SU-DHL-6 (cell line): Measurements from ENCODE around the gene KLF8.

Experiments
- EZH2phosphoT487 ChIP-seq: fragments of 200-600 bp; sonication (generic), shearing (Covaris generic); conservative IDR thresholded peaks from 2 replicates; pipeline ENCODE4 v1.6.1; 2018; ENCODE audit warnings: mild to moderate bottlenecking, antibody characterized with exemption, low read length, moderate library complexity, mixed read lengths
- TF ChIP-seq, protein P1 (sequence below): fragments of 200-600 bp; sonication (generic); IDR thresholded peaks from one replicate; pipeline ENCODE4 v1.5.1; 2017; ENCODE audit warnings: antibody characterized with exemption, mild to moderate bottlenecking, low read length, moderate library complexity; ENCODE audit not compliant: insufficient read depth, poor library complexity, severe bottlenecking

DNA sequence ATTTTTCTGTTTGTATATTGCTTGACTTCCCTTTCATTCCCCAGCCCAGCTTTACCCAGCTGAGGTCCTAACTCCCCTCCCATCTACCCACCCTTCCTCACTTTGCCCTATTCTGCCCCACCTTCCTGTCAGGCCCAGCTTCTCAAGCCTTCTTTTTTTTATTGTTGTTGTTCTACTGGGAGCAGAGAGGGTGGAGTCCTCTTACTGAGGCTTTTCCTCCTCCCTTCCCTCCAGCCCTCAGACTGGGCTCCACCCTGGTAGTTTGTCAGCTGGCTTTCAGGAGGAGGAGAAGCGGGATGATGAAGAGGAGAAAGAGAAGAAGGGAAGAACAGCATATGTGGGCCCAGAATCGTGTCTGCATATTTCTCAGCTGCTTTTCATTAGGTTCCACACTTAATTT lies 3.2 kb upstream of the KLF8 start:
- TF ChIP-seq, protein P1, sequence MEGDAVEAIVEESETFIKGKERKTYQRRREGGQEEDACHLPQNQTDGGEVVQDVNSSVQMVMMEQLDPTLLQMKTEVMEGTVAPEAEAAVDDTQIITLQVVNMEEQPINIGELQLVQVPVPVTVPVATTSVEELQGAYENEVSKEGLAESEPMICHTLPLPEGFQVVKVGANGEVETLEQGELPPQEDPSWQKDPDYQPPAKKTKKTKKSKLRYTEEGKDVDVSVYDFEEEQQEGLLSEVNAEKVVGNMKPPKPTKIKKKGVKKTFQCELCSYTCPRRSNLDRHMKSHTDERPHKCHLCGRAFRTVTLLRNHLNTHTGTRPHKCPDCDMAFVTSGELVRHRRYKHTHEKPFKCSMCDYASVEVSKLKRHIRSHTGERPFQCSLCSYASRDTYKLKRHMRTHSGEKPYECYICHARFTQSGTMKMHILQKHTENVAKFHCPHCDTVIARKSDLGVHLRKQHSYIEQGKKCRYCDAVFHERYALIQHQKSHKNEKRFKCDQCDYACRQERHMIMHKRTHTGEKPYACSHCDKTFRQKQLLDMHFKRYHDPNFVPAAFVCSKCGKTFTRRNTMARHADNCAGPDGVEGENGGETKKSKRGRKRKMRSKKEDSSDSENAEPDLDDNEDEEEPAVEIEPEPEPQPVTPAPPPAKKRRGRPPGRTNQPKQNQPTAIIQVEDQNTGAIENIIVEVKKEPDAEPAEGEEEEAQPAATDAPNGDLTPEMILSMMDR = no peak
- no peak for TF ChIP-seq EZH2phosphoT487
